SW 1271 (cell line): ENCODE data around the gene BABAM1.

Experiments
- DNase-seq, 2 experiments: peaks; one replicate each; lab custom pipeline; 2025; lab: John Stamatoyannopoulos, UW

Gene BABAM1

GRCh38 chr19:17321655-17322489 lies 54.6 kb downstream of the BABAM1 start:
- DNase-seq, result no peak

- no peak for DNase-seq
These were observed 55.6 kb downstream of the BABAM1 start for GRCh38 chr19:17322854-17323253.

GRCh38 chr19:17323300-17323963 lies 56.2 kb downstream of the BABAM1 start:
- no peak for DNase-seq

- no peak for DNase-seq
These were observed 56.7 kb downstream of the BABAM1 start for GRCh38 chr19:17323964-17324332.

- DNase-seq, result no peak
These were observed 57.3 kb downstream of the BABAM1 start for GRCh38 chr19:17324357-17325114.

- no peak for DNase-seq
These were observed 57.9 kb downstream of the BABAM1 start for GRCh38 chr19:17325133-17325532.

- DNase-seq, result no peak
These were observed 58.8 kb downstream of the BABAM1 start for GRCh38 chr19:17325881-17326594.

GRCh38 chr19:17326595-17326966 lies 59.3 kb downstream of the BABAM1 start:
- DNase-seq, result no peak

- no peak for DNase-seq
These were observed 59.9 kb downstream of the BABAM1 start for GRCh38 chr19:17327068-17327653.

- DNase-seq, result no peak
These were observed 60.6 kb downstream of the BABAM1 start for GRCh38 chr19:17327654-17328516.
